NCI-H128 (cell line): ENCODE measurements around the gene CUL5.
A peak's percentile ranks its signal among the peaks of the same experiment; 100 is the strongest.

Experiments
- DNase-seq: peaks from one replicate; lab custom pipeline; 2025; ENCODE audit not compliant: unreplicated experiment; lab: John Stamatoyannopoulos, UW

The CUL5 gene

GRCh38 chr11:108008656-108009496 lies at the start of gene CUL5:
CUL5 (plus strand) TSS chr11:108008898; CDS start chr11:108009349, 451 bp downstream.
- DNase-seq: peak; percentile 81

- DNase-seq: no peak
These were observed 47.2 kb upstream of the CUL5 start for GRCh38 chr11:107961480-107961879.

GRCh38 chr11:107962181-107962580 lies 46.5 kb upstream of the CUL5 start:
- no peak for DNase-seq

GRCh38 chr11:107963091-107963490 lies 45.6 kb upstream of the CUL5 start:
- no peak for DNase-seq

GRCh38 chr11:107969219-107969618 lies 39.5 kb upstream of the CUL5 start:
- no peak for DNase-seq

- DNase-seq: no peak
These were observed 38.6 kb upstream of the CUL5 start for GRCh38 chr11:107970049-107970448.

- no peak for DNase-seq
These were observed 35.1 kb upstream of the CUL5 start for GRCh38 chr11:107973641-107974040.

- DNase-seq: no peak
These were observed 20.1 kb upstream of the CUL5 start for GRCh38 chr11:107988397-107989158.

- no peak for DNase-seq
These were observed 16.8 kb upstream of the CUL5 start for GRCh38 chr11:107991868-107992414.

- no peak for DNase-seq
These were observed 12.5 kb upstream of the CUL5 start for GRCh38 chr11:107996006-107996776.

- DNase-seq: no peak
These were observed 9.9 kb upstream of the CUL5 start for GRCh38 chr11:107998761-107999160.

- DNase-seq: peak; percentile 23
These were observed 8.8 kb upstream of the CUL5 start for GRCh38 chr11:107999759-108000455.

- DNase-seq: no peak
These were observed 6.2 kb upstream of the CUL5 start for GRCh38 chr11:108002476-108002875.

GRCh38 chr11:108003623-108004022 lies 5.1 kb upstream of the CUL5 start:
- no peak for DNase-seq

GRCh38 chr11:108007819-108008218 lies 879 bp upstream of the CUL5 start:
- no peak for DNase-seq

- no peak for DNase-seq
These were observed 1.0 kb downstream of the CUL5 start for GRCh38 chr11:108009497-108010370.

- no peak for DNase-seq
These were observed 3.5 kb downstream of the CUL5 start for GRCh38 chr11:108012139-108012725.

- no peak for DNase-seq
These were observed 7.9 kb downstream of the CUL5 start for GRCh38 chr11:108016647-108017046.

- no peak for DNase-seq
These were observed 10.0 kb downstream of the CUL5 start for GRCh38 chr11:108018708-108019107.
